Neural cell (in vitro differentiated cells): Measurements from ENCODE around the gene ADARB1. TPM values are rescaled to one million over a fixed set of nuclear protein-coding genes. Genes with fewer than 3 reads are reported as not detected.

Experiments used
- H2AFZ ChIP-seq: fragments of 200-600, 300-800 bp; sonication (generic), shearing (Covaris generic); 2 replicates; pipeline ENCODE4 v1.6.0; 2014; ENCODE audit warnings: low read depth, mild to moderate bottlenecking, antibody characterized with exemption, low read length, moderate library complexity
- H3F3A ChIP-seq: fragments of 200-600 bp; shearing (Covaris generic); 2 replicates; pipeline ENCODE4 v1.6.1; 2016; ENCODE audit warnings: mild to moderate bottlenecking, moderate library complexity, mixed read lengths, antibody characterized with exemption, low read length; ENCODE audit not compliant: insufficient read depth, poor library complexity, severe bottlenecking
- H3K27ac ChIP-seq: fragments of 200-600, 300-800 bp; sonication (generic), shearing (Covaris generic); 2 replicates; pipeline ENCODE4 v1.5.1; 2014; ENCODE audit warnings: mild to moderate bottlenecking, low read length, moderate library complexity
- H3K27me3 ChIP-seq: fragments of 300-800, 200-600 bp; sonication (generic), shearing (Covaris generic); 2 replicates; pipeline ENCODE4 v1.6.0; 2014; ENCODE audit warnings: mild to moderate bottlenecking, low read depth, low read length, moderate library complexity; ENCODE audit not compliant: insufficient read depth
- H3K36me3 ChIP-seq: fragments of 300-800, 200-600 bp; sonication (generic), shearing (Covaris generic); 2 replicates; pipeline ENCODE4 v1.5.1; 2014; ENCODE audit warnings: mild to moderate bottlenecking, antibody characterized with exemption, low read length, moderate library complexity; ENCODE audit not compliant: insufficient read depth
- H3K4me2 ChIP-seq: fragments of 300-800, 200-600 bp; sonication (generic), shearing (Covaris generic); 2 replicates; pipeline ENCODE4 v1.6.0; 2014; ENCODE audit warnings: mild to moderate bottlenecking, low read length
- H3K4me3 ChIP-seq: fragments of 300-800, 200-600 bp; sonication (generic), shearing (Covaris generic); 2 replicates; pipeline ENCODE4 v1.5.1; 2014; ENCODE audit warnings: mild to moderate bottlenecking, low read length, moderate library complexity
- H3K79me2 ChIP-seq: fragments of 200-600 bp; shearing (Covaris generic); replicated peaks from 2 replicates; pipeline ENCODE4 v1.6.0; 2014; ENCODE audit warnings: mild to moderate bottlenecking, low read length, moderate library complexity; ENCODE audit not compliant: insufficient read depth
- H3K9ac ChIP-seq: fragments of 300-800, 200-600 bp; sonication (generic), shearing (Covaris generic); 2 replicates; pipeline ENCODE4 v1.6.1; 2016; ENCODE audit warnings: mild to moderate bottlenecking, low read length, mixed read lengths
- H3K9me2 ChIP-seq: fragments of 200-600 bp; shearing (Covaris generic); 2 replicates; pipeline ENCODE4 v1.6.1; 2016; ENCODE audit warnings: mild to moderate bottlenecking, low read length, mixed read lengths; ENCODE audit not compliant: insufficient read depth
- H3K9me3 ChIP-seq: fragments of 200-600, 300-800 bp; sonication (generic), shearing (Covaris generic); 2 replicates; pipeline ENCODE4 v1.6.1; 2016; ENCODE audit warnings: mild to moderate bottlenecking, mixed run types, low read length, moderate library complexity, mixed read lengths
- H4K20me1 ChIP-seq: fragments of 200-600 bp; shearing (Covaris generic); 2 replicates; pipeline ENCODE4 v1.6.1; 2016; ENCODE audit warnings: mild to moderate bottlenecking, mixed run types; ENCODE audit not compliant: insufficient read depth
- CTCF ChIP-seq: fragments of 450-650 bp; IDR thresholded peaks from 2 replicates; pipeline ENCODE4 v1.5.1; 2014; ENCODE audit warnings: antibody characterized with exemption, mild to moderate bottlenecking, moderate library complexity; ENCODE audit not compliant: poor library complexity, severe bottlenecking
- EP300 ChIP-seq: fragments of 450-650 bp; conservative IDR thresholded peaks from 2 replicates; pipeline ENCODE4 v1.6.1; 2014; ENCODE audit warnings: antibody characterized with exemption, mild to moderate bottlenecking, moderate library complexity; ENCODE audit not compliant: poor library complexity, severe bottlenecking
- EZH2 ChIP-seq: fragments of 200-600, 300-800 bp; shearing (Covaris generic), sonication (generic); IDR thresholded peaks from 2 replicates; pipeline ENCODE4 v1.6.1; 2014; ENCODE audit warnings: antibody characterized with exemption, low read length, borderline replicate concordance, mild to moderate bottlenecking; ENCODE audit not compliant: insufficient read depth, poor library complexity, severe bottlenecking
- MXI1 ChIP-seq: fragments of 450-650 bp; conservative IDR thresholded peaks from 2 replicates; pipeline ENCODE4 v1.6.1; 2014; ENCODE audit warnings: antibody characterized with exemption, mild to moderate bottlenecking; ENCODE audit not compliant: poor library complexity, severe bottlenecking
- POLR2AphosphoS5 ChIP-seq: IDR thresholded peaks from 2 replicates; pipeline ENCODE4 v1.6.1; 2012
- RAD21 ChIP-seq: fragments of 450-650 bp; conservative IDR thresholded peaks from 2 replicates; pipeline ENCODE4 v1.6.1; 2014; ENCODE audit warnings: antibody characterized with exemption, mild to moderate bottlenecking, moderate library complexity
- REST ChIP-seq: IDR thresholded peaks from 2 replicates; pipeline ENCODE4 v1.6.1; 2012; ENCODE audit warnings: borderline replicate concordance
- SMC3 ChIP-seq: fragments of 450-650 bp; conservative IDR thresholded peaks from 2 replicates; pipeline ENCODE4 v1.6.1; 2014; ENCODE audit warnings: antibody characterized with exemption, mild to moderate bottlenecking, moderate library complexity; ENCODE audit not compliant: poor library complexity
- TAF1 ChIP-seq: IDR thresholded peaks from 2 replicates; pipeline ENCODE4 v1.6.1; 2012; ENCODE audit warnings: low read depth
- polyA plus RNA-seq: library from polyadenylated mRNA; depleted of rRNA; stranded (reverse); fragments of >200 nt; gene quantifications from 2 replicates; pipeline ENCODE4 v1.2.3, GENCODE V29; 2014

ADARB1 gene
- polyA plus RNA-seq, 1 donor from 2014 or later: 8.9 TPM

- Histone ChIP-seq H3K9ac (no peak overlapping the region), H2AFZ (no peak overlapping the region), H3K4me3 (no peak overlapping the region), H3K27ac (no peak overlapping the region), H3K4me2 (no peak overlapping the region), H3F3A (no peaks in the 10 kb centered on the region), H3K79me2 (no peaks in the 10 kb centered on the region), H3K36me3 (no peaks in the 10 kb centered on the region), H3K9me3 (no peaks in the 10 kb centered on the region), H3K9me2 (no peaks in the 10 kb centered on the region), H4K20me1 (no peaks in the 10 kb centered on the region), H3K27me3 (no peaks in the 10 kb centered on the region)
- TF ChIP-seq MXI1 (no peak), REST (no peak), CTCF (no peak), SMC3 (no peak), POLR2AphosphoS5 (no peak), RAD21 (no peak), EP300 (no peak), TAF1 (no peak)
Observed at GRCh38 chr21:45045481-45045880, 28.9 kb upstream of the ADARB1 start.

DNA sequence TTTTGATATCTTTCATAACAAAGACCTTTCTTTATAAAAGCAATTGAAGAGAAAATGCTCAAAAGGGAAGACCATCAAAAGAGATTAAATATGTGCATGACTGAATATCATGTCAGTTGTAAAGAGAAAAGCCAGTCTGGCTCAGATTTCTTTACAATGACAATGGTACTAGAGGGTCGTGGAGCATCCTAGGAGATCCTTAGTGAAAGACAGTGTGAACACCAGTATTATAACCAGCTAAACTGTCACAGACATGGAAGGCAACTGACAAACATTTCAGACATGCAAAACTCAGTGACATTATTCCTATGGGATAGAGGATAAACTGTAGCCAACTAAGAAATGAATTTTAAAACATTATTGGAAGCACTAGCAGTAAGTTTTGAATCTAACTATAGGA, 27.1 kb upstream of the ADARB1 start:
- Histone ChIP-seq H3K79me2 (no peaks in the 10 kb centered on the region), H3K9me2 (no peaks in the 10 kb centered on the region), H3K4me3 (no peak overlapping the region), H3F3A (no peaks in the 10 kb centered on the region), H3K36me3 (no peaks in the 10 kb centered on the region), H3K27ac (no peak overlapping the region), H2AFZ (no peak overlapping the region), H3K4me2 (no peak overlapping the region), H4K20me1 (no peaks in the 10 kb centered on the region), H3K27me3 (no peaks in the 10 kb centered on the region), H3K9me3 (no peaks in the 10 kb centered on the region), H3K9ac (no peak overlapping the region)
- no peak for TF ChIP-seq EZH2
- TF ChIP-seq EP300: no peak
- no peak for TF ChIP-seq SMC3
- TF ChIP-seq MXI1: no peak
- TF ChIP-seq REST: no peak
- TF ChIP-seq CTCF: no peak
- TF ChIP-seq RAD21: no peak
- TF ChIP-seq TAF1: no peak
- TF ChIP-seq POLR2AphosphoS5: no peak
